ENCODE data around the gene PLEKHA5.
"Not testable (repeated sequence)": the region's sequence is repeated elsewhere in the genome, so short reads cannot be mapped to it uniquely, and the experiment has no call there.

The PLEKHA5 gene

GRCh38 chr12:19409376-19409775, 279.8 kb downstream of the PLEKHA5 start:
- DNase-seq (ENCODE audit: low read depth): no peak

- no peak for DNase-seq (ENCODE audit: low read depth)
Measured at GRCh38 chr12:19410211-19410610, 280.7 kb downstream of the PLEKHA5 start.

GRCh38 chr12:19410629-19411185, 281.2 kb downstream of the PLEKHA5 start:
- no peak for DNase-seq (ENCODE audit: low read depth)

GRCh38 chr12:19411234-19412204, 282.0 kb downstream of the PLEKHA5 start:
- DNase-seq (ENCODE audit: low read depth): no peak

GRCh38 chr12:19412844-19413243, 283.3 kb downstream of the PLEKHA5 start:
- DNase-seq (ENCODE audit: low read depth): no peak

GRCh38 chr12:19413582-19413981, 284.0 kb downstream of the PLEKHA5 start:
- DNase-seq (ENCODE audit: low read depth): not testable (repeated sequence)

- no peak for DNase-seq (ENCODE audit: low read depth)
Measured at GRCh38 chr12:19415563-19415962, 286.0 kb downstream of the PLEKHA5 start.

- no peak for DNase-seq (ENCODE audit: low read depth)
Measured at GRCh38 chr12:19419086-19419485, 289.6 kb downstream of the PLEKHA5 start.

GRCh38 chr12:19421503-19422282, 292.2 kb downstream of the PLEKHA5 start:
- DNase-seq (ENCODE audit: low read depth): no peak

- DNase-seq (ENCODE audit: low read depth): no peak
Measured at GRCh38 chr12:19423166-19423930, 293.8 kb downstream of the PLEKHA5 start.
